Fibroblast of villous mesenchyme (primary cell): ENCODE results near the gene SPINK14. TPM values are rescaled to one million over a fixed set of nuclear protein-coding genes. Genes with fewer than 3 reads are reported as not detected.

Experiments used
- DNase-seq: peaks from one replicate; pipeline ENCODE4 v3.0.0-alpha.2; 2010; ENCODE audit warnings: low read depth
- H3K4me3 ChIP-seq: 2 replicates; pipeline ENCODE4 v1.5.1; 2011; ENCODE audit warnings: low read depth, mild to moderate bottlenecking, low read length
- total RNA-seq: library from RNA; depleted of rRNA; stranded (reverse); fragments of >200 nt; gene quantifications from 2 replicates; pipeline ENCODE4 v1.2.3, GENCODE V29; 2012
- TF ChIP-seq, protein P1 (sequence below): IDR thresholded peaks from 2 replicates; pipeline ENCODE4 v1.5.1; 2012; ENCODE audit warnings: low read depth, mild to moderate bottlenecking, low read length; ENCODE audit not compliant: insufficient read depth

The SPINK14 gene
- total RNA-seq, 1 donor = not detected

DNA sequence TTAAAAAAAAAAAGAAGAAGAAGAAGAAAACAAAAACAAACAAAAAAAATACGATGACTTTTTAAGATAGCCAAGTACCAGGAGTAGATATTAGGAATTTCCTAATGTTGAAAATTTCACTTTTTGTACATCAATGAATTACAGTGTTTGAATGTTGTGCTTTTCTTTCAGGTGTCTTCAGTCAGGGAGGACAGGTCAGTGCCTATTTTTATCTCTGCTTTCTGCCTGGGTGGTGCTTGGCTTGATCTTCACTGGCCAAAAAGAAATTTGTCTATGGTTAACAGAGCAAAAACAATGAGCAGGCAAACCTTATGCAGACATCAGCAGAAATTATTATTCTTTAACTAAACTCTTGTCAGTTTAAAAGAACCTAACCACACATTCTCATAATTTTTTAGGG lies 37.5 kb downstream of the SPINK14 start:
- TF ChIP-seq, protein P1, sequence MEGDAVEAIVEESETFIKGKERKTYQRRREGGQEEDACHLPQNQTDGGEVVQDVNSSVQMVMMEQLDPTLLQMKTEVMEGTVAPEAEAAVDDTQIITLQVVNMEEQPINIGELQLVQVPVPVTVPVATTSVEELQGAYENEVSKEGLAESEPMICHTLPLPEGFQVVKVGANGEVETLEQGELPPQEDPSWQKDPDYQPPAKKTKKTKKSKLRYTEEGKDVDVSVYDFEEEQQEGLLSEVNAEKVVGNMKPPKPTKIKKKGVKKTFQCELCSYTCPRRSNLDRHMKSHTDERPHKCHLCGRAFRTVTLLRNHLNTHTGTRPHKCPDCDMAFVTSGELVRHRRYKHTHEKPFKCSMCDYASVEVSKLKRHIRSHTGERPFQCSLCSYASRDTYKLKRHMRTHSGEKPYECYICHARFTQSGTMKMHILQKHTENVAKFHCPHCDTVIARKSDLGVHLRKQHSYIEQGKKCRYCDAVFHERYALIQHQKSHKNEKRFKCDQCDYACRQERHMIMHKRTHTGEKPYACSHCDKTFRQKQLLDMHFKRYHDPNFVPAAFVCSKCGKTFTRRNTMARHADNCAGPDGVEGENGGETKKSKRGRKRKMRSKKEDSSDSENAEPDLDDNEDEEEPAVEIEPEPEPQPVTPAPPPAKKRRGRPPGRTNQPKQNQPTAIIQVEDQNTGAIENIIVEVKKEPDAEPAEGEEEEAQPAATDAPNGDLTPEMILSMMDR = no peak
- H3K4me3 ChIP-seq = no peak overlapping the region
- DNase-seq = no peak

DNA sequence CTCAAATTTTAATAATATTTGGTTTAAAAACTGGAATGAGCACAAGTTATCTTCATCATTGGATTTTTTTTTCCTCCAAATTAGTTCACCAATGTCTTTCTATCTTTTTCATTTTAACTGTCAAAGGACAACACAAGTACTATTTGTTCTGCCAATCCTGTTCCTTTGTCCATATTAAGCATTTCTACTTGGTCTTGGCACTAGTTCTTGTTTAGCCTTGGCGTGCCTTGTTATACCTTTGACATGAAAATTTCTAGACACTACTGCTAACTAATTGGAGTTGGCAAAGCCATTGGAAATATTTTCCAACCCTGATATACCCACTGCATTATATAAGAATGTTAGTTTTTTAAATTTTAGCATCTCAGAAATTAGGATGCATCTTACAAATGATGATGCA lies 38.3 kb downstream of the SPINK14 start:
- TF ChIP-seq, protein P1 = no peak
- no peak for DNase-seq
- no peak overlapping the region for H3K4me3 ChIP-seq

DNA sequence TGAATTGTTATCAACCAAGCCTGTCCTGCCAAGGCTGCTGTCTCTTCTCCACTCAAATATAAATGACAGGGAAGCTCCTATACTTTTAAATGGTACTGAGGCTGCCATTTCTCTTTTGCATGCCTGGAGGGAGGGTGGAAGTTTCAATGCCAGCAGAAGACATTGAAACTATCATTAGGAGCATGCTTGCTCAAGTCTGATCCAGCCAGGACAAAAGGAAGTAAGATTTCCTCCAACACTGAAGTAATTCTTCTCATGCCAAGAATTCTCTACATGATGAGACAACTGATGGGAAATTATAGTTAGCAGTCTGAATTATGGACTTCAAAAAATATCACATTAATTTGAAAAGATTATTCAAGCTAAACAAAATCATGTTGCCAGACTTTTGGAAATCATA lies 39.9 kb downstream of the SPINK14 start:
- no peak for DNase-seq
- TF ChIP-seq, protein P1 = no peak
- H3K4me3 ChIP-seq = no peak overlapping the region

DNA sequence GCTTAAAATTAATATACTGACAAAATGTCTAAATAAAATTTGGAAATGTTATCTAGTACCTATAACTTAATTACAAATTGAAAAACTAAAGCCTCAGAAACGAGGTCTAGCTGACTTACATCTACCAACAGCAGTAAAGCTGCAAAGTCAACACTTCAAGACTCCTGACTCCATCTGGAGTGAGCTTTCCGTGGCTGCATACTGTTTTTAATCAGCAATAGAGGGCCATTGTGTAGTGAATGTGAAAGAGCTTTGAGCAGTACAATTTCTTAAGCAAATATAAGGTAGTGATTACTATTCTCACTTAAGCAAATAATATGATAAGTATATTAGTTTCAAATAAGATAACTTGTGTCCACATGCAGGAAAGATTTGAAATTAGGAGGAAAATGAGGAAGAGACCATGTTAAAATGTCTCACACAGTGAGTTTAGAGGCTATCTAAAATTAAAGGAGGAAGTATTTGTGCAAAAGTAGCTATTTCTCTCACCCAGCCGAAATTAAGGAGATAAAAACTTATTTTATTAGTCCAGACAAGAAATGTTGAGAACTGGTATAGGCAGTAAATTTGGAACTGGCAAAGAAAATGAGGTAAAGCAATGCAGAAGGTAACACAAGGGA lies 40.9 kb downstream of the SPINK14 start:
- TF ChIP-seq, protein P1 = no peak
- no peak for DNase-seq
- no peak overlapping the region for H3K4me3 ChIP-seq

DNA sequence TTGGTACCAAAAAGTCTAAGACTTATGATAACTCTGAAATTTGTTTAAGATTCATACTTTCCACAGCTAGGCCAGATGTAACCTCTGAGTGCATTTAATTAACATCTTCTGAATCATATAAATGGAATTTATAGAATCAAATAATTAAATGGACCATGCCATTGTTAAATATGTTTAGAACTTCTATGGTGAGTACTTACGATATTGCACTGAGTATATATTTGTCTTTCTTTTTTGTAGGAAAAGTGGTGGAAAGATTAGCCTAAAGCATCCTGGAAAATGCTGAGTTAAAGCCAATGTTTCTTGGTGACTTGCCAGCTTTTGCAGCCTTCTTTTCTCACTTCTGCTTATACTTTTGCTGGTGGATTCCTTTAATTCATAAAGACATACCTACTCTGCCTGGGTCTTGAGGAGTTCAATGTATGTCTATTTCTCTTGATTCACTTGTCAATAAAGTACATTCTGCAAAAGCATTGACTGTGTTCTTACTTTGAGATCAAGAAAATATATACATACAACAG lies 46.4 kb downstream of the SPINK14 start:
- H3K4me3 ChIP-seq = no peak overlapping the region
- DNase-seq = no peak
- TF ChIP-seq, protein P1 = no peak

DNA sequence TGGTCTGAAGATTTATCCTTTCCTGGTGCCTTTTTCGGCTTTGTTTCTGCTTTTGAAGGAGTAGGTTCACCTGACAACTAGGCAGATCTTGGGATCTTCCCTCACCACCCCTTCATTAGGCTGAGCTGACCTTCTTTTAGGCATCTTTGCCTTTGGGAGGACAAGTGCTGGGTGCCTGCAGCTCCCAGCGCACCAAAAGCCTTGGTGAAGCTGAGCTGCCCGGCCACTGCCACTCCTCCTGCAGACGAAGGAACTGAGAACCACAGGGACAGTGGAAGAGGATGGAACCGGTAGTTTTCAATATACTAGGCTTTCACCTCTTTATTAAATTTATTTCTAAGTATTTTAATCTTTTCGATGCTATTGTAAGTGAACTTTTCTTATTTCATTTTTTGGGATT lies 53.2 kb downstream of the SPINK14 start:
- TF ChIP-seq, protein P1 = no peak

More for the DNA sequence above, 53.2 kb downstream of the SPINK14 start:
- DNase-seq = no peak
- H3K4me3 ChIP-seq = no peak overlapping the region
